Common myeloid progenitor, CD34-positive (primary cell): Measurements from ENCODE around the gene FUBP3.

Source experiments
- CTCF ChIA-PET: fragments of 350-600 bp; sonication (Branson Sonifier 250); formaldehyde crosslinking; loops from one replicate; lab custom pipeline; 2021; ENCODE audit warnings: antibody characterized with exemption; lab: Charles Lee
- POLR2A ChIA-PET: fragments of 350-600 bp; sonication (Branson Sonifier 250); formaldehyde crosslinking; loops from one replicate; lab custom pipeline; 2021; ENCODE audit warnings: antibody characterized with exemption; lab: Charles Lee
- DNase-seq, 3 donors: peaks; one replicate each; pipeline versions ENCODE4 v3.0.0 to v3.0.0-alpha.2; 2013
- H3K27ac ChIP-seq, 2 experiments: 1 replicate in 1 of 2; 2 replicates in 1 of 2; pipeline ENCODE4 v1.7.0; 2013; ENCODE audit warnings: inconsistent platforms in 2 of 2, low read length in 2 of 2, mild to moderate bottlenecking in 2 of 2, low read depth in 1 of 2, moderate library complexity in 1 of 2; ENCODE audit not compliant: severe bottlenecking in 2 of 2, insufficient read depth in 1 of 2, poor library complexity in 1 of 2
- H3K27me3 ChIP-seq, 5 experiments: replicated peaks in 2 of 5; 1 replicate in 3 of 5; 2 replicates in 2 of 5; pipeline versions ENCODE4 v1.6.1 to v1.7.0; 2013; ENCODE audit warnings: low read length in 4 of 5, mild to moderate bottlenecking in 2 of 5, moderate library complexity in 2 of 5, inconsistent platforms in 1 of 5; ENCODE audit not compliant: insufficient read depth in 5 of 5, control insufficient read depth in 4 of 5
- H3K36me3 ChIP-seq, 4 experiments: 1 replicate in 2 of 4; 2 replicates in 2 of 4; pipeline versions ENCODE4 v1.6.1 to v1.7.0; 2013; ENCODE audit warnings: low read length in 3 of 4, control low read depth in 1 of 4, mild to moderate bottlenecking in 1 of 4; ENCODE audit not compliant: control insufficient read depth in 4 of 4, insufficient read depth in 4 of 4
- H3K4me1 ChIP-seq, 4 experiments: 1 replicate in 3 of 4; 2 replicates in 1 of 4; pipeline versions ENCODE4 v1.6.1 to v1.7.1; 2013; ENCODE audit warnings: low read length in 3 of 4, mild to moderate bottlenecking in 3 of 4, control low read depth in 1 of 4, inconsistent platforms in 1 of 4, moderate library complexity in 1 of 4; ENCODE audit not compliant: control insufficient read depth in 4 of 4, insufficient read depth in 4 of 4; ENCODE audit errors: control extremely low read depth in 1 of 4
- H3K4me3 ChIP-seq, 7 experiments: 1 replicate in 4 of 7; 2 replicates in 3 of 7; pipeline versions ENCODE4 v1.5.1 to v1.7.0; 2013; ENCODE audit warnings: mild to moderate bottlenecking in 7 of 7, low read length in 6 of 7, moderate library complexity in 6 of 7, inconsistent platforms in 2 of 7, low read depth in 2 of 7, control low read depth in 1 of 7; ENCODE audit not compliant: insufficient read depth in 4 of 7, control insufficient read depth in 1 of 7; ENCODE audit errors: extremely low read depth in 1 of 7
- H3K9me3 ChIP-seq, 5 experiments: 1 replicate in 4 of 5; 2 replicates in 1 of 5; pipeline versions ENCODE4 v1.6.1 to v1.7.1; 2013; ENCODE audit warnings: low read length in 4 of 5, mild to moderate bottlenecking in 2 of 5, inconsistent platforms in 1 of 5, low read depth in 1 of 5, moderate library complexity in 1 of 5; ENCODE audit not compliant: control insufficient read depth in 4 of 5, insufficient read depth in 2 of 5; ENCODE audit errors: control extremely low read depth in 1 of 5
- WGBS: methylation state at CpG from one replicate; pipeline ENCODE4 v1.1.5; 2013; ENCODE audit not compliant: insufficient coverage; 5-methylcytosine and 5-hydroxymethylcytosine counted together

FUBP3 gene

DNA sequence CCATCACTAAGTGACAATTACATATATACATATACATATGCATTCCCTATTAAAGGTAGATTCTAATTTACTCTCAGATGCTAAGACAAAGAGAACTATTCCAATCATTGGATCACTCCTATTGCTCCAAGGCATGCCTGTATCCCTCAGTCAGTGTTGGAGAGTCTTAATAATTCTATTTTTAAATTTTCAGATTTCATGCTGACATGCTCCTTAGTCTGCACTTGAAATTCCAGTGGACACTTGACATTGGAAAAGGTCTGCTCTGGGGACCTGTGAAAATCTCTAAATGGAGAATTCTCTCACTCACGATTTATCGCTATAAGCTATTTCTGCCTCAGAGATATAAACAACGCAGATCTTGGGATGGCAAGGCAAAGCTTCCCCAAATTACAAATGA lies 3.9 kb upstream of the FUBP3 start:
- Histone ChIP-seq H3K27ac (no peak overlapping the region), H3K36me3 (no peaks in the 10 kb centered on the region), H3K4me1 (peaks cover 5 to 20% (median 18%) of the 10 kb centered on the region in 4 experiments), H3K4me3 (no peak overlapping the region), H3K9me3 (no peaks in the 10 kb centered on the region), H3K27me3 (no peaks in the 10 kb centered on the region)
- ChIA-PET POLR2A (no interaction called here), CTCF (interaction anchor here (1.2 kb wide), 1 partner anchor 17 kb away, joined by 3 read pairs; no protein-coding TSS in a partner anchor)
- no peak for DNase-seq
- 80% methylated on average over 1 of the region's 3 CpGs for WGBS

DNA sequence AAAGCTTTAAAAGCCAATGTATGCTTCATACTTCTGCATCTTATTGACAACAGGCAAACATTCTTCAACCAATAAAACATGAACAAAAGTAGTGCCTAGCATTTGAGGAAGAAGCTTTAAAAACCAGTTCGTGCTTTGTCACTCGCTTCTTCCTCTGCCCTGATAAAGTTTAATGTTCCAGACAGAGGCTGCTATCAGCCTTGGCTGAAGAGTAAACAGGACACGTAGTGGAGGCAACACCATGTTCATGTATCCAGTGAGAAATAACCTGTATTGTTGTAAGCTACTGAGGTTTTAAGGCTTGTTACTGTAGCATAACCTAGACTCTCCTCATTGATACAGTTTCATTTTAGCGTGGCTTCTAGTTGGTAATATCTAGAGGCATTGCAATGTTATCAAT lies 3.2 kb upstream of the FUBP3 start:
- CTCF ChIA-PET, result interaction anchor here (1.2 kb wide), 1 partner anchor 16 kb away, joined by 3 read pairs; no protein-coding TSS in a partner anchor
- H3K4me3 ChIP-seq, result no peak overlapping the region

DNA sequence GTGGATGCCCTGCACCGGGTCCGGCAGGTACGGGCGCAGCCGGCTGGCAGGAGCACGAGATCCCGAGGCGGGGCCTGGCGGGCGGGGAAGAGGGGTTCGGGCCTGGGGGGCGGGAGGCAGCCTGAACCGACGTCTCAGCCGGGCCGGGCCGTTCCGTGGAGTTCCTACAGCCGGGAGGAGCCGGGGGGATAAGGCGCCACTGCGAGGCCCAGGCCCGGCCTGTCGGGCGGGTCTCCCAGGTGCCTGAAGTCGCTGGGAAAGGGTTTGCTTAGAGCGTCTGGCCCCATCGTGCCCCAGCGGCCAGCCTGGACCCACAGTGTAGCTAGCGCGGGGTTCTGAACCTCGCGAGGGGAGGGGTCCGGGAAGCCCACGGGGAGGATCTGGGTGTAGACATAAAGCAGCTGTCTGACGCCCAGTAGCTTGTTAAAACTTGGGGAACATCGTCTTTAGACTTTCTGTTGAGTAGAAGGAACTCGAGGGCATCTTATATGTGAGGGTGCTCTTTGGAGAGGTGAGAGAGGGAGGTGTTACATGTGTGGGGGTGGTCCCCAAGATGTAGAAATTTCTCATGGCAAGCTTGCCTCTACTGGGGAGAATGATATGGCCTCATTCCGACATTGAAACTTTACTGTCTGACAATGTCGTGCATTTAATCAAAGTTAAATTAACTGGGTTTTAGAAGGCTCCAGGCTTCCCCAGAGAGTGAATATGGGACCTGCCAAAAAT lies 524 bp downstream of the FUBP3 start:
- H3K36me3 ChIP-seq, result peaks cover 0 to 17% (median 2%) of the 10 kb centered on the region in 4 experiments
- peak overlapping the region; percentile 77 to 96 (median 91) for H3K4me3 ChIP-seq
- peak overlapping the region in 1 of 2 experiments; percentile 85 for H3K27ac ChIP-seq
- ChIA-PET CTCF (interaction anchor here (0.6 kb wide), 1 partner anchor 192 kb away, joined by 3 read pairs; no protein-coding TSS in a partner anchor), POLR2A (no interaction called here)
- H3K27me3 ChIP-seq, result no peaks in the 10 kb centered on the region
- peak; percentile 24 to 61 (median 46) for DNase-seq
- H3K9me3 ChIP-seq, result no peaks in the 10 kb centered on the region
- H3K4me1 ChIP-seq, result peaks cover 5 to 26% (median 20%) of the 10 kb centered on the region in 4 experiments
- 4% methylated on average over 29 of the region's 40 CpGs for WGBS

More for the DNA sequence above, 3.2 kb upstream of the FUBP3 start:
- peak; percentile 6 to 39 (median 22) for DNase-seq
- no peaks in the 10 kb centered on the region for H3K27me3 ChIP-seq
- 60% methylated on average over 3 of the region's 4 CpGs for WGBS
- H3K27ac ChIP-seq, result no peak overlapping the region
- POLR2A ChIA-PET, result no interaction called here
- H3K4me1 ChIP-seq, result peaks cover 5 to 26% (median 20%) of the 10 kb centered on the region in 4 experiments
- H3K9me3 ChIP-seq, result no peaks in the 10 kb centered on the region
- H3K36me3 ChIP-seq, result peaks cover 0 to 5% (median 1%) of the 10 kb centered on the region in 4 experiments

DNA sequence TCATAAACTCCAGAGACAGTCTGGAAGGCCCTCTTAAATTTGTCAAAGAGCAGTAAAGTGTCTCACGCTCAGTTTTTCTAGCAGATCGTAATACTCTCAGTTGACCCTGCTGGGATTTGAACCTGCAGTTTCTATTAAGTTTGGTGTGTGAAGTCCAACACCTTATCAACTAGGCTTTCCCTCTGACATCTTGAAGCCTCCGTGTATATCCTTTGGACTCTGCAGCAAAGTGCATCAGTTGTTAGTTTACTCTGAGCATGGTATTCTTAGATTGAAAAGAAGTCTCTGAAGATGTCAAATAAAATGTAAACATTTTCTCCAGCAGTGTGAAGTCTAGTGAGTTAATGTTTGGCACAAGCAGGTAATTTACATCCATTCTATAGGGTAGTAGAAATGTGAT lies 2.4 kb downstream of the FUBP3 start:
- Histone ChIP-seq H3K36me3 (peaks cover 0 to 17% (median 5%) of the 10 kb centered on the region in 4 experiments), H3K27me3 (no peaks in the 10 kb centered on the region), H3K27ac (no peak overlapping the region), H3K4me1 (peaks cover 5 to 26% (median 20%) of the 10 kb centered on the region in 4 experiments), H3K4me3 (no peak overlapping the region), H3K9me3 (no peaks in the 10 kb centered on the region)
- 100% methylated on average over 2 of the region's 3 CpGs for WGBS
- POLR2A ChIA-PET, result no interaction called here
- no peak for DNase-seq
- CTCF ChIA-PET, result interaction anchor here (1.6 kb wide), 1 partner anchor 12 kb away, joined by 3 read pairs; no protein-coding TSS in a partner anchor

DNA sequence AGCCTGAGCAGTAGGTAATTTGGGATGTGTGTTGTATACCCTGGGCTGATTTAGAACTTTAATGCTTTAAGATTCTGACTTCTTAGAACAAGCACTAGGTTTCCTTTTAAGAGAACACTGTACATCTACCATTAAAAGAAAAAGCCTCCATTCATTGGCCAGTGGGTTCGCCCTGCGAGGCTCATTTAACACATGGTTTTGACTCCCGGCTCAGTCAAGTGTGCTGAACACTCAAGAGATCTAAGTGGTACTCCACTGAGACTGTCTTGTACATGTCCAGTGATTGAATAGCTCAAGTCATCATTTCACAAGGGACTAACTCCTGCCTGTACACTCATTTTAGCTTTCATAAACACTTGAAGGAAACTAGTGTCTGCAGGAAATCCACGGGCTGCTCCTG lies 3.9 kb downstream of the FUBP3 start:
- Histone ChIP-seq H3K27ac (no peak overlapping the region), H3K9me3 (no peaks in the 10 kb centered on the region), H3K4me1 (peaks cover 5 to 24% (median 18%) of the 10 kb centered on the region in 4 experiments), H3K27me3 (no peaks in the 10 kb centered on the region), H3K4me3 (no peak overlapping the region), H3K36me3 (peaks cover 0 to 17% (median 5%) of the 10 kb centered on the region in 4 experiments)
- POLR2A ChIA-PET, result no interaction called here
- no peak for DNase-seq
- CTCF ChIA-PET, result no interaction called here
- 100% methylated on average over 3 of the region's 4 CpGs for WGBS

DNA sequence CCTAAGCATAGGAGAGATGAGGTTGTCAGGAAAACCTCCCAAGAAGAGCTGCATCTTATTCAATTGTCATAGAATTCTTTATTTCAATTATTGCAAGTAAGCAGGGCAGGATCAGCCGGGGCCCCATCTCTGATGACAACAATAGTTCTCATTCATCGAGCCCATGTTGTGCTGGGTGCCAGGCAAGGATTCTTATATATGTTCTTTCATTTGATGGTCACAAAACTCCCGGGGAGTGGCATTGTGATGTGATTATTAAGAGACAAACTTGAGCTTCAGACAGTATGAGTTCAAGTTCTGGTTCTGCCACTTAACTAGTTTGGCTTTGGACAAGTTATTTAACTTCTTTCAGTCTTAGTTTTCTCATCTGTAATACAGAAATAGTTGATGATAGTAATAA lies 8.5 kb downstream of the FUBP3 start:
- ChIA-PET CTCF (no interaction called here), POLR2A (no interaction called here)
- no peak for DNase-seq
- H3K27ac ChIP-seq, result no peak overlapping the region
- no peaks in the 10 kb centered on the region for H3K27me3 ChIP-seq
- H3K4me1 ChIP-seq, result no peaks in the 10 kb centered on the region
- 90% methylated on average over 2 of the region's 3 CpGs for WGBS
- H3K4me3 ChIP-seq, result no peak overlapping the region
- H3K36me3 ChIP-seq, result peaks cover 0 to 8% (median 3%) of the 10 kb centered on the region in 4 experiments
- no peaks in the 10 kb centered on the region for H3K9me3 ChIP-seq

DNA sequence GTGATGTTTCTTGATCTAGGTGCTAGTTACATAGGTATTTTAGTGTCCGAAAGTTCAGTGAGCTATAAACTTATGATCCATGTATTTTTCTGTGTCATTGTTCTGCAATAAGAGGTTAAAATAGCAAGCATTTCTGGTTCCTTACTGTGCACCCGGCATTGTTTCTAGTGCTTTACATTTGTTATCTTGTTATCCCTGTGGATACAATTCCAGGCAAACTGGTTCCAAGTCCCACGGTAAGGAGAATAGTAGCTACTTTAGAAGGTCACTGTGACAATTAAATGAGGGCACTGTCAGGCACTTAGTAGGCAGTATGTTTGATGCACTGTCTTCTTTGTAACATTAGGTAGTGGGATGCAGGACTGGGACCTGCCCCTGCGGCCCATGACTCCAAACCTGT lies 9.0 kb downstream of the FUBP3 start:
- Histone ChIP-seq H3K4me1 (no peaks in the 10 kb centered on the region), H3K4me3 (no peak overlapping the region), H3K36me3 (peaks cover 0 to 8% (median 4%) of the 10 kb centered on the region in 4 experiments), H3K9me3 (no peaks in the 10 kb centered on the region), H3K27me3 (no peaks in the 10 kb centered on the region), H3K27ac (no peak overlapping the region)
- POLR2A ChIA-PET, result no interaction called here
- DNase-seq, result no peak
- CTCF ChIA-PET, result no interaction called here
- WGBS, result 96% methylated on average over 4 of the region's 4 CpGs
